Caco-2 (cell line): ENCODE results near the gene VCAM1. TPM values are rescaled to one million over a fixed set of nuclear protein-coding genes. Genes with fewer than 3 reads are reported as not detected.

Experiments
- BruUV-seq: library from RNA; stranded (reverse); fragments of 400-500 nt; replicated peaks from 2 replicates; lab custom pipeline; 2021; lab: Mats Ljungman, UMichigan
- CTCF ChIA-PET: fragments of 300-600 bp; sonication (Branson Sonifier 250); formaldehyde crosslinking; loops from one replicate; lab custom pipeline; 2022; ENCODE audit warnings: antibody characterized with exemption; lab: Charles Lee
- POLR2A ChIA-PET: fragments of 300-600 bp; sonication (Branson Sonifier 250); formaldehyde crosslinking; loops from one replicate; lab custom pipeline; 2022; ENCODE audit warnings: antibody characterized with exemption; lab: Charles Lee
- DNase-seq, 2 experiments: peaks; one replicate each; pipeline versions ENCODE4 v3.0.0 to v3.0.0-alpha.2; 2020 to 2022
- H3K27me3 ChIP-seq: replicated peaks from 2 replicates; pipeline ENCODE4 v1.6.0; 2011; ENCODE audit warnings: low read length; ENCODE audit not compliant: control insufficient read depth, insufficient read depth
- H3K36me3 ChIP-seq: 2 replicates; pipeline ENCODE4 v1.5.1; 2011; ENCODE audit warnings: low read length; ENCODE audit not compliant: control insufficient read depth, insufficient read depth
- H3K4me1 ChIP-seq: fragments of 250-450 bp; sonication (Bioruptor Pico); 2 replicates; pipeline ENCODE4 v1.5.1; 2020; ENCODE audit warnings: mild to moderate bottlenecking
- H3K4me3 ChIP-seq: 2 replicates; pipeline ENCODE4 v1.5.1; 2011; ENCODE audit warnings: low read depth, mild to moderate bottlenecking, control low read depth, low read length
- H3K9me3 ChIP-seq: fragments of 250-450 bp; sonication (Bioruptor Pico); 2 replicates; pipeline ENCODE4 v1.5.1; 2020; ENCODE audit warnings: mild to moderate bottlenecking, moderate library complexity
- H3K27ac Mint-ChIP-seq: one replicate; pipeline ENCODE4 v1.8.0; 2022; ENCODE audit warnings: mixed read lengths; ENCODE audit not compliant: unreplicated experiment
- H3K27me3 Mint-ChIP-seq: one replicate; pipeline ENCODE4 v1.8.0; 2022; ENCODE audit warnings: mixed read lengths; ENCODE audit not compliant: insufficient read depth, unreplicated experiment
- H3K36me3 Mint-ChIP-seq: one replicate; pipeline ENCODE4 v1.8.0; 2022; ENCODE audit warnings: mild to moderate bottlenecking, mixed read lengths; ENCODE audit not compliant: insufficient read depth, unreplicated experiment
- H3K4me1 Mint-ChIP-seq: one replicate; pipeline ENCODE4 v1.8.0; 2022; ENCODE audit warnings: low read depth, mixed read lengths; ENCODE audit not compliant: unreplicated experiment
- H3K4me3 Mint-ChIP-seq: one replicate; pipeline ENCODE4 v1.8.0; 2022; ENCODE audit warnings: mild to moderate bottlenecking, moderate library complexity, mixed read lengths; ENCODE audit not compliant: unreplicated experiment
- H3K9me3 Mint-ChIP-seq: one replicate; pipeline ENCODE4 v1.8.0; 2022; ENCODE audit warnings: mixed read lengths; ENCODE audit not compliant: unreplicated experiment
- intact Hi-C: fragments of 100-400 bp; cut with micrococcal nuclease; formaldehyde crosslinking; loops from one replicate; pipeline ENCODE4 v1.10.0; 2022; ENCODE audit not compliant: unreplicated experiment
- total RNA-seq: library from RNA; stranded (reverse); gene quantifications from 2 replicates; pipeline ENCODE4 v1.2.3, GENCODE V29; 2022
- TF ChIP-seq, protein P1 (sequence below), 2 experiments: fragments of 200-600 bp in 1 of 2; IDR thresholded peaks; 1 replicate in 1 of 2; 2 replicates in 1 of 2; pipeline versions ENCODE4 v1.5.1 to v1.8.0; 2011 to 2022; ENCODE audit warnings: antibody characterized with exemption in 1 of 2, control low read depth in 1 of 2, inconsistent platforms in 1 of 2, low read depth in 1 of 2, low read length in 1 of 2, mild to moderate bottlenecking in 1 of 2, moderate library complexity in 1 of 2; ENCODE audit not compliant: insufficient read depth in 1 of 2, severe bottlenecking in 1 of 2, unreplicated experiment in 1 of 2

VCAM1 gene
- total RNA-seq, 1 experiment from 2014 or later: not detected

DNA sequence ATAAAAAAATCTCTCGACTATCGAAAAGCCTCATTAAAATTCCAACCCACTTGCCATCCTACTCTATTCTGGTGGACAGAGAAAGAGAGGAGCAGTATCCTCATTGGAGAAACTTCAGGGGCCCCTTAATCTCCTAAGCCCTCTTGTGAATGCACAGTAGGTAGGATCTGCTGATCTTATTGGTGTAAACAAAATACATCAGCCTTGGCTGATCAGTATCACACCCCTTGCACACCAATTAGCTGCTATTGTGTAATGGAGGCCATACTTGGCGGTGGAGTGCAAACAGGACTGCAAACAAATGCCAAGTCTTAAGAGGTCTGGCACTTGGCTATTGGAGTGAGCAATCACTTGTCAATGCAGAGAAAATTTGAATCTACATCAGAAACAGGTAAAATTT, 15.7 kb downstream of the VCAM1 start:
- H3K4me1 Mint-ChIP-seq: no peaks in the 10 kb centered on the region
- H3K4me3 ChIP-seq: no peak overlapping the region
- no TSS peak for BruUV-seq
- no peaks in the 10 kb centered on the region for H3K4me1 ChIP-seq
- TF ChIP-seq, protein P1, sequence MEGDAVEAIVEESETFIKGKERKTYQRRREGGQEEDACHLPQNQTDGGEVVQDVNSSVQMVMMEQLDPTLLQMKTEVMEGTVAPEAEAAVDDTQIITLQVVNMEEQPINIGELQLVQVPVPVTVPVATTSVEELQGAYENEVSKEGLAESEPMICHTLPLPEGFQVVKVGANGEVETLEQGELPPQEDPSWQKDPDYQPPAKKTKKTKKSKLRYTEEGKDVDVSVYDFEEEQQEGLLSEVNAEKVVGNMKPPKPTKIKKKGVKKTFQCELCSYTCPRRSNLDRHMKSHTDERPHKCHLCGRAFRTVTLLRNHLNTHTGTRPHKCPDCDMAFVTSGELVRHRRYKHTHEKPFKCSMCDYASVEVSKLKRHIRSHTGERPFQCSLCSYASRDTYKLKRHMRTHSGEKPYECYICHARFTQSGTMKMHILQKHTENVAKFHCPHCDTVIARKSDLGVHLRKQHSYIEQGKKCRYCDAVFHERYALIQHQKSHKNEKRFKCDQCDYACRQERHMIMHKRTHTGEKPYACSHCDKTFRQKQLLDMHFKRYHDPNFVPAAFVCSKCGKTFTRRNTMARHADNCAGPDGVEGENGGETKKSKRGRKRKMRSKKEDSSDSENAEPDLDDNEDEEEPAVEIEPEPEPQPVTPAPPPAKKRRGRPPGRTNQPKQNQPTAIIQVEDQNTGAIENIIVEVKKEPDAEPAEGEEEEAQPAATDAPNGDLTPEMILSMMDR (IDR thresholded peaks at IDR 0.05; ENCODE audit: insufficient read depth in 1 of 2, low read depth in 1 of 2, low read length in 1 of 2, severe bottlenecking in 1 of 2, unreplicated experiment in 1 of 2): no peak
- no peaks in the 10 kb centered on the region for H3K9me3 ChIP-seq
- no peak for DNase-seq
- CTCF ChIA-PET: no interaction called here
- H3K4me3 Mint-ChIP-seq: no peak overlapping the region
- intact Hi-C loops: no loop called here
- H3K27me3 Mint-ChIP-seq: no peaks in the 10 kb centered on the region
- POLR2A ChIA-PET: no interaction called here
- H3K9me3 Mint-ChIP-seq: no peaks in the 10 kb centered on the region
- no peaks in the 10 kb centered on the region for H3K36me3 Mint-ChIP-seq
- no peaks in the 10 kb centered on the region for H3K36me3 ChIP-seq
- H3K27me3 ChIP-seq: no peaks in the 10 kb centered on the region
- H3K27ac Mint-ChIP-seq: no peak overlapping the region

GRCh38 chr1:100736324-100736723, 16.8 kb downstream of the VCAM1 start:
- TF ChIP-seq, protein P1 (IDR thresholded peaks at IDR 0.05; ENCODE audit: insufficient read depth in 1 of 2, low read depth in 1 of 2, low read length in 1 of 2, severe bottlenecking in 1 of 2, unreplicated experiment in 1 of 2): no peak
- Histone ChIP-seq H3K4me1 (no peaks in the 10 kb centered on the region), H3K27me3 (no peaks in the 10 kb centered on the region), H3K9me3 (no peaks in the 10 kb centered on the region), H3K4me3 (no peak overlapping the region), H3K36me3 (no peaks in the 10 kb centered on the region)
- Mint-ChIP-seq H3K27me3 (no peaks in the 10 kb centered on the region), H3K4me3 (no peak overlapping the region), H3K36me3 (no peaks in the 10 kb centered on the region), H3K27ac (no peak overlapping the region), H3K4me1 (no peaks in the 10 kb centered on the region), H3K9me3 (no peaks in the 10 kb centered on the region)
- CTCF ChIA-PET: no interaction called here
- BruUV-seq: no TSS peak
- DNase-seq: no peak
- intact Hi-C loops: no loop called here
- POLR2A ChIA-PET: no interaction called here

- Histone ChIP-seq H3K36me3 (no peaks in the 10 kb centered on the region), H3K27me3 (no peaks in the 10 kb centered on the region), H3K4me1 (no peaks in the 10 kb centered on the region), H3K4me3 (no peak overlapping the region), H3K9me3 (no peaks in the 10 kb centered on the region)
- intact Hi-C loops: no loop called here
- Mint-ChIP-seq H3K36me3 (no peaks in the 10 kb centered on the region), H3K4me1 (no peaks in the 10 kb centered on the region), H3K27ac (no peak overlapping the region), H3K4me3 (no peak overlapping the region), H3K27me3 (no peaks in the 10 kb centered on the region), H3K9me3 (no peaks in the 10 kb centered on the region)
- TF ChIP-seq, protein P1 (IDR thresholded peaks at IDR 0.05; ENCODE audit: insufficient read depth in 1 of 2, low read depth in 1 of 2, low read length in 1 of 2, severe bottlenecking in 1 of 2, unreplicated experiment in 1 of 2): no peak
- ChIA-PET CTCF (no interaction called here), POLR2A (no interaction called here)
- no TSS peak for BruUV-seq
- no peak for DNase-seq
Measured at GRCh38 chr1:100736746-100737145, 17.2 kb downstream of the VCAM1 start.
